K562 (cell line): ENCODE measurements around the gene UFC1. TPM values are rescaled to one million over a fixed set of nuclear protein-coding genes. Genes with fewer than 3 reads are reported as not detected.
A peak's percentile ranks its signal among the peaks of the same experiment; 100 is the strongest.

Experiments used
- ATAC-seq: fragments of 200-7000 bp; cut with Tn5 transposase; 3 replicates; pipeline ENCODE4 v1.9.1; 2020; ENCODE audit warnings: moderate library complexity
- BruUV-seq: library from RNA; stranded (reverse); fragments of 400-500 nt; replicated peaks from 2 replicates; lab custom pipeline; 2021; lab: Mats Ljungman, UMichigan
- CTCF ChIA-PET: fragments of 300-600 bp; formaldehyde crosslinking; extraction: SDS; loops from one replicate; lab custom pipeline; 2021; ENCODE audit warnings: low intra/inter-chr PET ratio; lab: Yijun Ruan, JAX
- POLR2A ChIA-PET: fragments of 300-600, 350-650 bp; sonication (Branson Sonifier 250); formaldehyde crosslinking; extraction: SDS; loops from one replicate; lab custom pipeline; 2021; ENCODE audit warnings: antibody characterized with exemption, inconsistent platforms; lab: Yijun Ruan, JAX
- DNase-seq, 4 experiments: peaks; one replicate each; pipeline versions ENCODE4 v3.0.0 to v3.0.0-alpha.2; 2011 to 2018; ENCODE audit warnings: low spot score in 3 of 4, mixed read lengths in 3 of 4; ENCODE audit errors: extremely low read depth in 1 of 4
- FAIRE-seq: peaks from 2 replicates; lab custom pipeline; 2011; peaks lifted over from hg19 to GRCh38; lab: Jason Lieb, UNC
- H2AFZ ChIP-seq: 2 replicates; pipeline ENCODE4 v1.6.0; 2011; ENCODE audit warnings: low read depth, low read length, control low read depth, inconsistent platforms
- H3K27ac ChIP-seq: fragments of 200-600 bp; 3 replicates; pipeline ENCODE4 v1.8.0; 2011; ENCODE audit warnings: low read depth, mild to moderate bottlenecking, control low read depth, inconsistent platforms, low read length, moderate library complexity, mixed read lengths; ENCODE audit errors: extremely low read depth
- H3K27me3 ChIP-seq, 2 experiments: fragments of 300-600 bp in 1 of 2; 2 replicates in 1 of 2; 3 replicates in 1 of 2; pipeline versions ENCODE4 v1.6.0 to v1.8.0; 2011; ENCODE audit warnings: inconsistent platforms in 2 of 2, low read length in 2 of 2, mild to moderate bottlenecking in 1 of 2, mixed read lengths in 1 of 2, moderate library complexity in 1 of 2; ENCODE audit not compliant: control insufficient read depth in 2 of 2, insufficient read depth in 2 of 2
- H3K36me3 ChIP-seq: fragments of 300-600 bp; 3 replicates; pipeline ENCODE4 v1.8.0; 2011; ENCODE audit warnings: mild to moderate bottlenecking, low read length, inconsistent platforms; ENCODE audit not compliant: control insufficient read depth, insufficient read depth
- H3K4me1 ChIP-seq, 2 experiments: fragments of 200-600 bp in 1 of 2; replicated peaks in 1 of 2; 2 replicates in 1 of 2; 3 replicates in 1 of 2; pipeline versions ENCODE4 v1.5.1 to v1.8.0; 2011; ENCODE audit warnings: inconsistent platforms in 2 of 2, low read length in 2 of 2, mild to moderate bottlenecking in 1 of 2, mixed read lengths in 1 of 2, moderate library complexity in 1 of 2; ENCODE audit not compliant: control insufficient read depth in 2 of 2, insufficient read depth in 2 of 2
- H3K4me2 ChIP-seq: 2 replicates; pipeline ENCODE4 v1.6.1; 2011; ENCODE audit warnings: low read length, control low read depth, inconsistent platforms, mixed read lengths; ENCODE audit not compliant: insufficient read depth
- H3K4me3 ChIP-seq: fragments of 200-600 bp; sonication (generic), shearing (Covaris generic); 2 replicates; pipeline ENCODE4 v1.5.1; 2016; ENCODE audit warnings: control low read depth, inconsistent platforms
- H3K79me2 ChIP-seq: fragments of 200-600 bp; 3 replicates; pipeline ENCODE4 v1.8.0; 2011; ENCODE audit warnings: low read length, inconsistent platforms; ENCODE audit not compliant: control insufficient read depth, insufficient read depth
- H3K9ac ChIP-seq, 2 experiments: 2 replicates each; pipeline versions ENCODE4 v1.6.0 to v1.6.1; 2011; ENCODE audit warnings: low read depth in 2 of 2, low read length in 2 of 2, control low read depth in 1 of 2, inconsistent platforms in 1 of 2, mild to moderate bottlenecking in 1 of 2, mixed read lengths in 1 of 2; ENCODE audit not compliant: insufficient read depth in 1 of 2
- H3K9me1 ChIP-seq: one replicate; pipeline ENCODE4 v1.6.0; 2011; ENCODE audit warnings: inconsistent platforms, mild to moderate bottlenecking, low read length, moderate library complexity; ENCODE audit not compliant: control insufficient read depth, insufficient read depth
- H3K9me3 ChIP-seq: replicated peaks from 2 replicates; pipeline ENCODE4 v1.5.1; 2011; ENCODE audit warnings: low read depth, low read length, inconsistent platforms; ENCODE audit not compliant: control insufficient read depth, insufficient read depth
- H4K20me1 ChIP-seq: replicated peaks from 2 replicates; pipeline ENCODE4 v1.6.1; 2011; ENCODE audit warnings: low read length, inconsistent platforms, mixed read lengths; ENCODE audit not compliant: control insufficient read depth, insufficient read depth
- CAMTA2 ChIP-seq: fragments of 250-450 bp; sonication (Bioruptor Pico); conservative IDR thresholded peaks from 2 replicates; pipeline ENCODE4 v1.5.1; 2022
- CBFA2T3 ChIP-seq: fragments of 450-650 bp; IDR thresholded peaks from 2 replicates; pipeline ENCODE4 v1.6.1; 2017
- FOXP4 ChIP-seq: sonication (generic); formaldehyde crosslinking; IDR thresholded peaks from 2 replicates; pipeline ENCODE4 v1.8.0; 2022; ENCODE audit warnings: mild to moderate bottlenecking, missing genetic modification reagents, borderline replicate concordance
- HDGF ChIP-seq: fragments of 450-650 bp; IDR thresholded peaks from 2 replicates; pipeline ENCODE4 v1.6.1; 2016
- KLF16 ChIP-seq: IDR thresholded peaks from 2 replicates; pipeline ENCODE4 v1.6.1; 2016; ENCODE audit warnings: antibody characterized with exemption
- MTA2 ChIP-seq: fragments of 450-650 bp; IDR thresholded peaks from 2 replicates; pipeline ENCODE4 v1.6.1; 2016; ENCODE audit warnings: low read depth
- NCOA2 ChIP-seq, 2 experiments: fragments of 450-650 bp; IDR thresholded peaks; 2 replicates each; pipeline ENCODE4 v1.6.1; 2018; ENCODE audit warnings: mild to moderate bottlenecking in 2 of 2, moderate library complexity in 1 of 2; ENCODE audit not compliant: partially characterized antibody in 2 of 2
- NONO ChIP-seq, 2 experiments: fragments of 200-400 bp in 1 of 2; fragments of 450-650 bp in 1 of 2; formaldehyde crosslinking in 1 of 2; IDR thresholded peaks; 2 replicates each; pipeline ENCODE4 v1.6.1; 2017; ENCODE audit warnings: low read depth in 2 of 2, mild to moderate bottlenecking in 2 of 2, moderate library complexity in 2 of 2, low read length in 1 of 2
- NR1H2 ChIP-seq: sonication (generic); formaldehyde crosslinking; IDR thresholded peaks from 2 replicates; pipeline ENCODE4 v1.4.0; 2020; ENCODE audit warnings: mild to moderate bottlenecking, missing genetic modification reagents
- PML ChIP-seq: IDR thresholded peaks from 2 replicates; pipeline ENCODE4 v1.6.1; 2012; ENCODE audit warnings: low read length, inconsistent platforms
- POLR2A ChIP-seq: fragments of 450-650 bp; conservative IDR thresholded peaks from 2 replicates; pipeline ENCODE4 v1.6.1; 2016
- PYGO2 ChIP-seq: fragments of 450-650 bp; IDR thresholded peaks from 2 replicates; pipeline ENCODE4 v1.6.1; 2016; ENCODE audit warnings: mild to moderate bottlenecking, missing genetic modification characterization, moderate library complexity, missing compliant biosample characterization
- RBM25 ChIP-seq: fragments of 200-400 bp; formaldehyde crosslinking; IDR thresholded peaks from 2 replicates; pipeline ENCODE4 v1.6.1; 2018; ENCODE audit warnings: low read length, low read depth, moderate library complexity; ENCODE audit not compliant: severe bottlenecking
- SOX6 ChIP-seq: fragments of 450-650 bp; IDR thresholded peaks from 2 replicates; pipeline ENCODE4 v1.6.1; 2014; ENCODE audit warnings: mild to moderate bottlenecking
- TEAD4 ChIP-seq, 2 experiments: sonication (generic) in 1 of 2; formaldehyde crosslinking in 1 of 2; IDR thresholded peaks; 2 replicates each; pipeline versions ENCODE4 v1.6.1 to v1.8.0; 2012 to 2022; ENCODE audit warnings: borderline replicate concordance in 1 of 2, inconsistent platforms in 1 of 2, low read length in 1 of 2, mild to moderate bottlenecking in 1 of 2, missing genetic modification reagents in 1 of 2
- TOE1 ChIP-seq, 2 experiments: fragments of 450-650 bp in 1 of 2; sonication (generic) in 1 of 2; formaldehyde crosslinking in 1 of 2; IDR thresholded peaks; 2 replicates each; pipeline versions ENCODE4 v1.7.1 to v1.8.0; 2016 to 2022; ENCODE audit warnings: borderline replicate concordance in 2 of 2, mild to moderate bottlenecking in 2 of 2, antibody characterized with exemption in 1 of 2, inconsistent platforms in 1 of 2, low read depth in 1 of 2, missing genetic modification reagents in 1 of 2, moderate library complexity in 1 of 2
- ZFP36 ChIP-seq: fragments of 150-350 bp; IDR thresholded peaks from 2 replicates; pipeline ENCODE4 v1.6.1; 2018; ENCODE audit warnings: low read length, low read depth; ENCODE audit not compliant: partially characterized antibody
- ZKSCAN8 ChIP-seq: fragments of 200-800 bp; sonication (Bioruptor generic); IDR thresholded peaks from 2 replicates; pipeline ENCODE4 v1.6.1; 2016; ENCODE audit warnings: missing genetic modification characterization, missing compliant biosample characterization
- WGBS: fragments of 100-300 bp; shearing (Covaris generic); methylation state at CpG from one replicate; pipeline ENCODE4 v1.1.6; 2016; ENCODE audit warnings: low coverage, mixed read lengths; ENCODE audit not compliant: insufficient coverage; ENCODE audit errors: missing lambda C conversion rate; 5-methylcytosine and 5-hydroxymethylcytosine counted together
- in situ Hi-C: fragments of 300-500 bp; cut with MboI; formaldehyde crosslinking; loops from 4 replicates; pipeline ENCODE4 v1.15.0; 2018; ENCODE audit warnings: inconsistent platforms, mixed read lengths
- intact Hi-C: fragments of 100-400 bp; cut with micrococcal nuclease; formaldehyde crosslinking; loops from 2 replicates; pipeline ENCODE4 v1.14.2; 2022
- polyA plus RNA-seq, 8 experiments: library from polyadenylated mRNA; depleted of rRNA in 4 of 8; stranded (reverse) in 5 of 8; unstranded in 3 of 8; fragments of >200 nt; fragmentation: Nextera tagmentation in 2 of 8; fragmentation: Illumina TruSeq in 1 of 8; extraction: Ambion mirVana in 2 of 8; extraction: Trizol in 1 of 8; gene quantifications; 2 replicates each; pipeline versions ENCODE4 v1.2.1 to v1.2.3, GENCODE V29; 2011 to 2014; ENCODE audit warnings: inconsistent platforms in 1 of 8, missing spikeins in 1 of 8
- total RNA-seq, 7 experiments: library from RNA; depleted of rRNA in 6 of 7; stranded (reverse); fragments of >200 nt in 6 of 7; fragmentation: Illumina TruSeq in 2 of 7; extraction: Trizol in 2 of 7; gene quantifications; 2 replicates each; pipeline versions ENCODE4 v1.2.1 to v1.2.3, GENCODE V29; 2011 to 2021; ENCODE audit warnings: low replicate concordance in 1 of 7
- TF ChIP-seq, protein P1 (sequence below): sonication (generic); formaldehyde crosslinking; IDR thresholded peaks from 2 replicates; pipeline ENCODE4 v1.8.0; 2022; ENCODE audit warnings: missing genetic modification reagents, mild to moderate bottlenecking, borderline replicate concordance

UFC1 gene
- total and polyA plus RNA-seq, 9 of the 15 experiments (the other 6 are each of a cell fraction or from before 2014, with no cell fraction given) = 92.8 to 220 (median 161) TPM

GRCh38 chr1:161162052-161162451 lies 8.3 kb downstream of the UFC1 start:
- peak overlapping the region; percentile 51 for H2AFZ ChIP-seq
- H3K9me1 ChIP-seq = no peaks in the 10 kb centered on the region
- POLR2A ChIA-PET = interaction anchor here (0.6 to 1.7 kb wide), 8 partner anchors 8 to 174 kb away, joined by 3 to 12 read pairs (median 4); partner anchors contain the start of genes DEDD and UFC1
- peak overlapping the region; percentile 83 for H3K4me2 ChIP-seq
- H3K9me3 ChIP-seq = no peaks in the 10 kb centered on the region
- peak overlapping the region; percentile 78 for H3K27ac ChIP-seq
- H3K4me1 ChIP-seq = peaks cover 63 to 72% of the 10 kb centered on the region in 2 experiments
- peak overlapping the region; percentile 65 to 88 for H3K9ac ChIP-seq
- H3K4me3 ChIP-seq = peak overlapping the region; percentile 17
- in situ Hi-C loops (no loop called here), intact Hi-C loops (no loop called here)
- peaks cover 59% of the 10 kb centered on the region for H3K79me2 ChIP-seq
- no peaks in the 10 kb centered on the region for H3K27me3 ChIP-seq
- FAIRE-seq = peak; percentile 96
- WGBS = 1% methylated on average over 7 of the region's 7 CpGs
- peaks cover 66% of the 10 kb centered on the region for H3K36me3 ChIP-seq
- CTCF ChIA-PET = no interaction called here
- ATAC-seq = peak; percentile 6
- no TSS peak for BruUV-seq
- no peaks in the 10 kb centered on the region for H4K20me1 ChIP-seq
- DNase-seq = peak in 3 of 4 experiments; percentile 23 to 90 (median 79)
- TF ChIP-seq NCOA2 (IDR thresholded peaks at IDR 0.05; ENCODE audit: partially characterized antibody in 2 of 2) (no peak), NR1H2 (CRISPR knock-in tag) (no peak), PML (no peak), NONO (IDR thresholded peaks at IDR 0.05; ENCODE audit: low read depth in 2 of 2, low read length in 1 of 2) (no peak), MTA2 (peak; percentile 21; the same call in 1 of the 2 replicates), PYGO2 (tag) (no peak), KLF16 (no peak), TOE1 (IDR thresholded peaks at IDR 0.05; ENCODE audit: borderline replicate concordance) (no peak), TOE1 (CRISPR knock-in tag; IDR thresholded peaks at IDR 0.05; ENCODE audit: borderline replicate concordance, low read depth) (no peak), ZFP36 (peak; percentile 62), CBFA2T3 (peak; percentile 73), SOX6 (0 out of 2 replicates have a peak, but pooled peaks have one; percentile 10), ZKSCAN8 (no peak; the same call in 1 of the 2 replicates), TEAD4 (IDR thresholded peaks at IDR 0.05; ENCODE audit: low read length) (peak; percentile 44; the same call in 1 of the 2 replicates), TEAD4 (CRISPR knock-in tag; IDR thresholded peaks at IDR 0.05; ENCODE audit: borderline replicate concordance) (no peak), CAMTA2 (CRISPR knock-in tag) (no peak), POLR2A (peak; percentile 62; the same call in 1 of the 2 replicates), HDGF (no peak), RBM25 (no peak), FOXP4 (CRISPR knock-in tag) (no peak)
- TF ChIP-seq, protein P1, sequence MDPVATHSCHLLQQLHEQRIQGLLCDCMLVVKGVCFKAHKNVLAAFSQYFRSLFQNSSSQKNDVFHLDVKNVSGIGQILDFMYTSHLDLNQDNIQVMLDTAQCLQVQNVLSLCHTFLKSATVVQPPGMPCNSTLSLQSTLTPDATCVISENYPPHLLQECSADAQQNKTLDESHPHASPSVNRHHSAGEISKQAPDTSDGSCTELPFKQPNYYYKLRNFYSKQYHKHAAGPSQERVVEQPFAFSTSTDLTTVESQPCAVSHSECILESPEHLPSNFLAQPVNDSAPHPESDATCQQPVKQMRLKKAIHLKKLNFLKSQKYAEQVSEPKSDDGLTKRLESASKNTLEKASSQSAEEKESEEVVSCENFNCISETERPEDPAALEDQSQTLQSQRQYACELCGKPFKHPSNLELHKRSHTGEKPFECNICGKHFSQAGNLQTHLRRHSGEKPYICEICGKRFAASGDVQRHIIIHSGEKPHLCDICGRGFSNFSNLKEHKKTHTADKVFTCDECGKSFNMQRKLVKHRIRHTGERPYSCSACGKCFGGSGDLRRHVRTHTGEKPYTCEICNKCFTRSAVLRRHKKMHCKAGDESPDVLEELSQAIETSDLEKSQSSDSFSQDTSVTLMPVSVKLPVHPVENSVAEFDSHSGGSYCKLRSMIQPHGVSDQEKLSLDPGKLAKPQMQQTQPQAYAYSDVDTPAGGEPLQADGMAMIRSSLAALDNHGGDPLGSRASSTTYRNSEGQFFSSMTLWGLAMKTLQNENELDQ (CRISPR knock-in tag) = no peak
